Measurements from ENCODE around the gene ENO2. TPM values are rescaled to one million over a fixed set of nuclear protein-coding genes. Genes with fewer than 3 reads are reported as not detected.
A peak's percentile ranks its signal among the peaks of the same experiment; 100 is the strongest.
"Not testable (repeated sequence)": the region's sequence is repeated elsewhere in the genome, so short reads cannot be mapped to it uniquely, and the experiment has no call there.

The ENO2 gene
- total RNA-seq: 2.8 and 2.9 TPM in 2 replicates

- DNase-seq: peak; percentile 66
These were observed at the start of gene ENO2 for GRCh38 chr12:6914246-6914946. TSS of gene ENO2 (plus strand) at chr12:6914580. CDS start at chr12:6915833, 1,253 bp downstream.

DNA sequence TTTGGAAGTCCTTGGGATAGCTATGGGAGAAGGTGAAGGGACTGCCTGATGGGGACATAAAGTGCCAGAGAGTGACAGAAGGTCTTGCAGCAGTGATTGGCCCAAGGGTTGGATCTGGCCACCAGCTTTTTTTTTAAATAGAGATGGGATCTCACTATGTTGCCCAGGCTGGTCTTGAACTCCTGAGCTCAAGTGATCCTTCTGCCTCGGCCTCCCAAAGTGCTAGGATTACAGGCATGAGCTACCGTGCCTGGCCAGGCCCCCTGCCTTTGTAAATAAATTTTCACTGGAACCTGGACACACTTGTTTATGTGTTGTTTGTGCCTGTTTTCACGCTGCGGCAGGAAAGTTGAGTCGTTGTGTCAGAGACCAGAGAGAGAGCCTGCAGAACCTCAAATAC, 49.1 kb upstream of the ENO2 start:
- not testable (repeated sequence) for DNase-seq

DNA sequence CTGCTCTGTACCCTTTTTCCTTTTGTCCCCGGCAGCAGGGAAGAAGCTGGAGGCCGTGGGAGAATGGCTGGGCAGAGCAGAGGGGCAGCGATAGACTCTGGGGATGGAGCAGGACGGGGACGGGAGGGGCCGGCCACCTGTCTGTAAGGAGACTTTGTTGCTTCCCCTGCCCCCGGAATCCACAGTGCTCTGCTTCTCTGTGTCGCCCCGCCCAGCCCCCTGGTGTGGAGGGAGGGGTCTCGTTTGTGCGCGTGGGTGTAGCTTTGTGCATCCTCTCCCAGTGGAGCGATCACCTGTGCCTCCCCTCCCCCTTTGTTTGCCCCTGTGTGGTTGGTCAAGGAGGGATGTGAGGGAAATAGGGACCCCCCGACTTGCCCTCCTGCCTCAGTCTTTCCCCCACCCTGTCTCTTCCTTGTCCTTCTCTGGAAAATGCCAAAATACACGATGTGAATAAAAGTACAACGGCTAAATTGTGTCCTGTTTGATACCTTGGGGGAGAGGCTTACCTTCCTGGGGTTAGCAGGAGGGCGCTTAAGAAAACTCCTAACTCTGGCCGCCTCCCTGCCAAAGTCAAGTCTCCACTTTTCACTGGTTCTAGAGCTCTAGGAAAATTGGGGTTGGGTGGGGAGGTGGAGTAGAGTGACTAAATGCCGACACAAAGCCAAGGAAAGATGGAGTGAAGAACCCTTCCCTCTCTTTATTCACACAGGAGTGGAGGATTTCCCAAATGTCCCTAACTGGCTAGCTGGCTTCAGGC, 48.0 kb upstream of the ENO2 start:
- no peak for DNase-seq

DNA sequence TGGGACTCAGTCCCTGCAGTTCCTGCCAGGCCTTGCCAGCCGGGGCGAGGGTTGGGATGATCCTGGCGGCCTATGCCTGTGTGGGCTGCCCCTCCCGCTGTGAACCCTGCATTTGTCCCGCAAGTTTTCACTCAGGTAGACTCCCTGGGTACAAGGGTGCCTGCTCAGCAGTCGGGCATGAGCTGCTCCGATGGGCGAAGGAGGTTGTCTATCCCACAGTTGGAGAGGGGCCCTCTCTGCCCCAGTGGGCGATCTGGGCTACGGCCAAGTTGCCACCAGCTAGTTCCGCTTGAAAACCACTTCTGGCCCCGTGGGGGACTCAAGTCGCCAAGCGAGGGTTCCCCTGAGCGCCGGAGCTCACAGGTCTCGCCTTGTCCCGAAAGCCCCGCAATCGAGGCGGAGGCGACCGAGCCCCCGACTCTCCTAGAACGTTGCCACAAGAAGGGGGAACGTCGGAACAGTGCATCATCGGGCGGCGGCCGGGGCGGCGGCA, 47.4 kb upstream of the ENO2 start:
- no peak for DNase-seq

DNA sequence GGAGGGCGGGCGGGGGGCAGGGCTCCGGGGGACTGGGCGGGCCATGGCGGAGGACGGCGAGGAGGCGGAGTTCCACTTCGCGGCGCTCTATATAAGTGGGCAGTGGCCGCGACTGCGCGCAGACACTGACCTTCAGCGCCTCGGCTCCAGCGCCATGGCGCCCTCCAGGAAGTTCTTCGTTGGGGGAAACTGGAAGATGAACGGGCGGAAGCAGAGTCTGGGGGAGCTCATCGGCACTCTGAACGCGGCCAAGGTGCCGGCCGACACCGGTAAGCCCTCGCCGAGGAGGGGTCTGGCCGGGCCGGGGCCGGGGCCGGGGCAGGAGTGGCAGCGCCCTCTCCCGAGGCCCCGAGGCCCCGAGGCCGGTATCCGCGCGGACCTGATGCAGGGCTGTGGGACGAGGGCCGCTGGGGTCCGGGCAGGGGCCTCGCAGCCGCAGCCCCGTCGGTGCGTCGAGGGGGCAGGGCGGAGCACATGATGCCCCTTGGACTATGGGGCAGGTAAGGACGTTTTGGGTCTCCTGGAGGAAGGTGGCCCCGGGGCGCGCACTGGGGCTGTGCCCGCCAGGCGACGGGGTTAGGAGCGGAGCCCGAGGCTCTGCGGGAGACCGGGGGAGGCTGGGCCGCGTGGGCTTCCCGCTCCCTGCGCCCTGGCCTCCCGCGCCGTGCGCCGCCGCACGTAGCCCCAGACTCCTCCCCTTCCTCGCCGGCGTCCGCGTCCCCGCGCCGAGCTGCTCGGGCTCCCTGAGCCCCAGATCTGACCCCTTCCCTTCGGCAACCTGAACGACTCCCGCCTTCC, 46.8 kb upstream of the ENO2 start, which contains the start of gene TPI1:
TPI1 (plus strand) TSS at position 119 of the 798 bp plus-strand sequence; CDS start at position 155, 36 bp downstream.
- peak; percentile 86 for DNase-seq

DNA sequence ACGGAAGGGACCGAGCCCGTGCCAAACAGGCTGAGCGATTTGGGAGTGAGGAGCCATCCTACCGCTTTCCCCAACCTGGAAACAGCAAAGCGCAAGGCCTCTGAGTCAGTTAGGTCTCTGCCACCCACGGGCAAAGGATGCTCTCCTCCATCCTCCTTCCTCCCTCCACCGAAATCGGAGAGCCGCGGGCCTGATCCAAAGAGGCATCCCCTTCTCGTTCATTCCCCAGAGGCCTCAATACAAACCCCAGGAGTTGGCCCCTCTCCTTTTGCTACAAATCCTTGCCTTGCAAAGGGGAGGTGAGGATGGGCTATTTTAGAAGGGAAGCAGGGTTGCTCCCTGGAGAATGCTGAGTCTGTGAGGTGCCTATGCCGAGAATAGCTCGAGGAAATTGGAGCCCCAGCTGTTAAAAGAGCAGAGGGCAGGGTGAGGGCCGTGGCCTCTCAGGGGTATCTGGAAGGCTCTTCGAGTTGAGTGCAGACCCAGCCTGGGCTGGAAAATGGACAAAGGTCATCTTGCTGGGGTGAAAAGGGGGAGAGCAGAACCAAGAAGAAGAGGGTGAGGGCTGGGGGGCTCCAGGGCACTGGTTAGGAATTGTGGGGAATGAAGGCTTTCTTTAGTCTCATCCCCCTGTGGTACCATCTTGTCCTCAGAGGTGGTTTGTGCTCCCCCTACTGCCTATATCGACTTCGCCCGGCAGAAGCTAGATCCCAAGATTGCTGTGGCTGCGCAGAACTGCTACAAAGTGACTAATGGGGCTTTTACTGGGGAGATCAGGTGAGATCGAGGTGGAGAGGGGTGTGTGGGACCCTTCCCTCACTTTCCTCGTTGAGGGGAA, 46.0 kb upstream of the ENO2 start:
- DNase-seq: peak; percentile 32

GRCh38 chr12:6869049-6870021, 45.0 kb upstream of the ENO2 start:
- DNase-seq: peak; percentile 88

- not testable (repeated sequence) for DNase-seq
These were observed 44.1 kb upstream of the ENO2 start for GRCh38 chr12:6870304-6870703.

DNA sequence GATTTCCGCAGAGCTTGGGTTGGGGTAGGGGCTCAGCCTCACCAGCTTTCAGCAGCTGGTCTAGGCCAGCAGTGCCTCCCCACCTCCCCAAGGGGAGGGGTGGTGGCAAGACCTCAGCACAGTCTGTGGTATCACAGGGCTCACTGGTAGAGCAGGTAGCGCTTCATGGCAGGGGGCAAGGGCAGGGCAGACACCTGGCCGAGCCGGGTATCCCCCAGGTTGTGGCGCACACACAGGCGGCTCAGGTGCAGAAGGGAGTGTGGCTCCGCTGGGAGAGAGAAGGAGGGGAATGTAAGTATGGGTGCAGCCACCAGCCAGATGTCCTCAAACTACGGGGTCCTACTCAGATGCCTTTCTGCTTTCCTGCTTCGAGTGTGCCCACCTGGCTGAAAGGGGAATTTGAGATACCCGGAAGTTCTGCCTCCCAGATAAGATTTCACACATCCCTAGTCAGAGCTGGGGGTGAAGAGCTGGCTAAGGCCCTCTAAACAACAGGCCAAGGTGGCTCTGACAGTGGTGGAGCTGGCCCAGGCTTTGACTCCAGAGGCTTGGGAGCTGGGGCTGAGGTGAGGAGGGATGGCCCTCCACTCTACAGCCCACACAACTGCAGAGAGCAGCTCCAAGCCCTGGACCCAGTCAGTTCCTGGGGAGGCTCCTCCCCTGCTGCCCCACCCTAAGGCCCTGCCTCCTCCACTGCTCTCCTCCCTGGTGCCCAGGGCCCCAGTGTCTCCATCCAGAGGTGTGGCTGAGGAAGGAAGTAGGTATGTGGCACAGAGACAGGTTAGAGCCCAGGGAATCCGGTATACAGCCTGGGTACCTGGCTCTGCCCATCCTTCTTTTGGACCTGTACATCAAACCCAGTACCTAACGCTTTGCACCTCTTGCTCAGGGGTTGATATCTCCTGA, 43.1 kb upstream of the ENO2 start:
- DNase-seq: no peak

DNA sequence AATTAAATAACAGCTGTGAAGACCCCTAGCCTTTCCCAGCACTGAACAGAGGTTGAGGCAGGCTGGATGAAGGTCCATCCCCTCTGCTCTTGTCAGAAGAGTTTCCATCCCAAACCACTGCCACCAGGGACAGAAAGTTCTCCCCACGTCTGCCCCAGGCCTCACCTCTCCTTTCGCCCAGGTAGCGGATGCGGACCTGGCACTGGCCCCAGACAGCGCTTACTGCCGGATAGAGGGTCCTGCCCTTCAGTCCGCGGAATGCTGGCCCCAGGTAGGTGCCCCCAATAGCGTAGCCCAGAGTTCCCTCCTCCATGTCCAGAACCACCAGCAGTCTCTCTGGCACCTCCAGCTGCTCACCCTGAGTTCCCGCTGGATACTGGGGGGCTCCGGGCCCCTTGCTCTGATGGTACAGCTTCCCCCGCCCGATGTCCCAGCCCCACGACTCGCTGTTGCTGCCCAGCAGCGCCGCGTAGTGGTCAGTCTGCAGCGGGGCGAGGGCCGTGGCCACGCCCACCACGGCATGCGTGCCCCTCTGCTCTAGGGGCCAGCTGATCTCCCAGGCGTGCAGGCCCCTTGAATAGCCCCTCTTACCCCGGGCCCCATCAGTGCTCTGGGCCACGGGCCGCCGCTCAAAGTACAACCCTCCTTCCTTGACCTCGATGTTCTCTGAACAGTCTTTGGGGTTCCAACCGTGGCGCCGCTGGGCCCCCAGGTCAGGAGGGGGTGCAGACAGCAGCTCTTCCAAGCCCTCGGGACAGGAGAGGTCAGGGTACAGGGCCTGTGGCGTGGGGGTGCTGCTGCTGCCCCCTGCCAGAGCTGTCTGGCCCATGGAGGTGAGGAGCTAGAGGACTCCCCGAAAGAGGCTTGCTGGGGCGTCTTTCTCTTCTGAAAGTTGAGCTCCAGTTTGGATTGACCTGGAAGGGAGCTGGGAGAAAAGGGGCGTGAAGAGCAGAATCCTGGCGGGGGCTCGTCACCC, 42.0 kb upstream of the ENO2 start:
- DNase-seq: peak; percentile 86

- DNase-seq: peak; percentile 96
These were observed 41.0 kb upstream of the ENO2 start, which contains the start of gene SPSB2 for GRCh38 chr12:6873094-6874014. TSS of gene SPSB2 (minus strand) at chr12:6873303. CDS start at chr12:6872901, 402 bp downstream.

DNA sequence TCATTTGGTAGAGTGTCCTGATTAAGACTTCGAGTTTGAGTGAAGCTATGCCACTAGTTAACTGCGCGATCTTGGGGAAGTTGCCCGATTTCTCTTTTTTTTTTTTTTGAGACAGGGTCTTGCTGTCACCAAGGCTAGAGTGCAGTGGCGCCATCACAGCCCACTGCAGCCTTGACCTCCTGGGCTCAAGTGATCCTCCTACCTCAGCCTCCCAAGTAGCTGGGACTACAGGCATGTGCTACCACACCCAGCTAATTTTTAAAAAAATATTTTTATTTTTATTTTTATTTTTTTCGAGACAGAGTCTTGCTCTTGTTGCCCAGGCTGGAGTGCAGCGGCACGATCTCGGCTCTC, 40.4 kb upstream of the ENO2 start:
- not testable (repeated sequence) for DNase-seq

- DNase-seq: not testable (repeated sequence)
These were observed 34.6 kb upstream of the ENO2 start for GRCh38 chr12:6879824-6880223.

DNA sequence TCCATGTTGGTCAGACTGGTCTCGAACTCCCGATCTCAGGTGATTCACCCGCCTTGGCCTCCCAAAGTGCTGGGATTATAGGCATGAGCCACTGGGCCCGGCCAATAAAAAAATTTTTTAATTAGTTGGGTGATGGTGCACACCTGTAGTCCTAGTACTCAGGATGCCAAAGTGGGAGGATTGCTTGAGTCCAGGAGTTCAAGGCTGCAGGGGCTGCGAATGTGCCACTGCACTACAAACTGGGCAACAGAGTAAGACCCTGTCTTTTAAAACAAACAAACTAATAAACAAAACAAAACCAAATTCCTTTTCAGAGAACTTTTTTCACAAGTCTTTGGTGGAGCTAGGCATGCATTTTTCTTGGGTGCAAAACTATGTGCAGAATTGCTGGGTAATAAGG, 31.1 kb upstream of the ENO2 start:
- DNase-seq: no peak

DNA sequence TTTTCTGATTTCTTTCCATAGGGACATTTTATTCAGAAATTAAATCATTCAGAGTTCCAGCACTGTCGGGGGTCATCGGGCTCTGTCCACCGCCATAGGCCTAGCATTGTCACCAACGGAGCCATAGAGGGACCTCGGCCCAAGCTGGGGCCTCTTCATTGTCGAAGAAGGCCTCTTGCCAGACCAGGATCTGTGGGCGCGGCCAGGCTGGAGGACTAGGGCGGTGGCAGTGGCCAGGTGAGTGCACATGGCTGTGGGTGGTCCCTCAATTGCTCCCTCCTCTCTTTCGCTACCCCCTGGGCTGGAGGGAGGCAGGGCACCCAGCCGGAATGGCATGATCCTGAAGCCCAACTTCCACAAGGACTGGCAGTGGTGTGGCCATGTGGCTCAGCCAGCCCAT, 30.7 kb upstream of the ENO2 start:
- DNase-seq: no peak

- DNase-seq: no peak
These were observed 29.8 kb upstream of the ENO2 start for GRCh38 chr12:6884539-6884938.
